Sigmoid colon (tissue), 3 donors: ENCODE data around the gene MRPL1.

ENCODE experiments used
- CTCF ChIP-seq, 4 experiments: fragments of 450-650 bp in 3 of 4; fragments of 200-600 bp in 1 of 4; IDR thresholded peaks; one replicate each; pipeline ENCODE4 v1.5.1; 2016 to 2019; ENCODE audit warnings: antibody characterized with exemption in 4 of 4, mild to moderate bottlenecking in 3 of 4, moderate library complexity in 2 of 4
- POLR2A ChIP-seq, 2 donors: fragments of 450-650 bp; IDR thresholded peaks; one replicate each; pipeline ENCODE4 v1.6.1; 2016; ENCODE audit warnings: antibody characterized with exemption in 2 of 2, mild to moderate bottlenecking in 2 of 2, moderate library complexity in 2 of 2

- TF ChIP-seq CTCF (IDR thresholded peaks at IDR 0.05) (no peak), POLR2A (IDR thresholded peaks at IDR 0.05) (no peak)
These were observed 36.4 kb upstream of the MRPL1 start for GRCh38 chr4:77826275-77826674.
